Ramos (cell line): ENCODE results near the gene APOBEC3A.

Source experiments
- in situ Hi-C: fragments of 300-500 bp; cut with MboI; formaldehyde crosslinking; loops from one replicate; pipeline ENCODE4 v1.14.3; 2022; ENCODE audit warnings: low sequenced_read_pairs; ENCODE audit not compliant: unreplicated experiment

Gene APOBEC3A

DNA sequence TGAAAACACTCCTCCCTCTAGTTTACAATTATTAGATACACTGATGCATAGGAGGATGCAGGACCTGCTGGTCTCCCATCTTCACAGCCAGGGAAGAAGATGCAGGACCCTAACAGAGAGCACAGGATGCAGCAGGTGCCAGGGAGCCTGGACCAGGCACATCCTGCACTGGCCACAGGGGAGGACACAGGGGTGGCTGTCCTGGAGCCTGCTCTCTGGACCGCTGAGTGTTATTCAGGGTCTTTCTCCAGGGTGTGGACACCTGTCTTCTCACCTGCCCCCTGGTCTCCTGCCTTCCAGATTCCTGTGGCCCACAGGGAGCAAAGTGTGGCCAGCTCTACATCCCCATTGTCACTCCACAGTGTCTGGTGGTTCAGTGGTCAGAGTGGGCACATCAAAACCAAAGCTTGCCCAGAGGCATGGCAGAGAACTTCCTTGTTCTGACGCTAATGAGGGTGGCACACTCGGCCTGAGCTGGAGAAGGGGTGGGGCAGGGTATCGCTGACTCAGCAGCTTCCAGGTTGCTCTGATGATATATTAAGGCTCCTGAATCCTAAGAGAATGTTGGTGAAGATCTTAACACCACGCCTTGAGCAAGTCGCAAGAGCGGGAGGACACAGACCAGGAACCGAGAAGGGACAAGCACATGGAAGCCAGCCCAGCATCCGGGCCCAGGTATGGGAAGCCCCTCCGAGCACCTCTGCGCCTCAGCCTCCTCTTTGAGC lies at the start of gene APOBEC3A:
TSS of gene APOBEC3A (plus strand) at position 564 of the 725 bp plus-strand sequence. CDS start at position 647, 83 bp downstream.
- in situ Hi-C loops: no loop called here

DNA sequence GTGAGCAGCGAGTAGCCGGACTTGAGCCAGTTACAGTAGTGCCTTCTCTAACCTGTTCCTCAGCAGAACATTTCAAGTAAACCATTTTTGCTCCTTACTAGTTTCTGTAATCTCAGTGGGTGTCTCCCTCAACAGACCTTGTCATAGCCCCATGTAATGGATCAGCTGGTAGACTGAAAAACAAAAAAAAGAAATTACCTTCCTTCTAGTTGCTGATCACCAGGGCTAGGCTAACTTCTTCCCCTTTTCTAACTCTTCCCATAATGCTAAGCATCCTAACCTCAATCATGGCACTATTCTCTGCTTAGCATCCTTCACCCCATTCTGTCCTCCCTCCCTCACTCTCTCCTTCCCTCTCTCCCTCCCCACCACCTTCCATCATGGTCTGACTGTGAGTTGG lies 49.6 kb upstream of the APOBEC3A start:
- in situ Hi-C loops: no loop called here

DNA sequence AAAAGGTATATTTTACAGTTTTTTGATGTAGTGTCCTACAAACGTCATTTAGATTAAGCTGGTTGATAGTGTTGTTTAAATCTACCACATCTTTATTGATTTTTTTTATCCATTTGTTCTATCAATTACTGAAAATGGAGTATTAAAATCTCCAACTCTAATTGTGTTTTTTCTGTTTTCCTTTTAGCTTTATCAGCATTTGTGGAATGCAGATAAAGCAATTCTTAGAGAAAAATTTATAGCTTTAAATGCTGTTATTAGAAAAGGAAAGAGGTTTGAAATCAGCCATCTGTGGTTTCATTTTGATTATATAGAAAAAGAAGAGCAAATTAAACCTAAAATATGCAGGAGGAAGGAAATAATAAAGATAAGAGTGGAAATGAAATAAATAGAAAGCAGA lies 46.0 kb upstream of the APOBEC3A start:
- in situ Hi-C loops: no loop called here

DNA sequence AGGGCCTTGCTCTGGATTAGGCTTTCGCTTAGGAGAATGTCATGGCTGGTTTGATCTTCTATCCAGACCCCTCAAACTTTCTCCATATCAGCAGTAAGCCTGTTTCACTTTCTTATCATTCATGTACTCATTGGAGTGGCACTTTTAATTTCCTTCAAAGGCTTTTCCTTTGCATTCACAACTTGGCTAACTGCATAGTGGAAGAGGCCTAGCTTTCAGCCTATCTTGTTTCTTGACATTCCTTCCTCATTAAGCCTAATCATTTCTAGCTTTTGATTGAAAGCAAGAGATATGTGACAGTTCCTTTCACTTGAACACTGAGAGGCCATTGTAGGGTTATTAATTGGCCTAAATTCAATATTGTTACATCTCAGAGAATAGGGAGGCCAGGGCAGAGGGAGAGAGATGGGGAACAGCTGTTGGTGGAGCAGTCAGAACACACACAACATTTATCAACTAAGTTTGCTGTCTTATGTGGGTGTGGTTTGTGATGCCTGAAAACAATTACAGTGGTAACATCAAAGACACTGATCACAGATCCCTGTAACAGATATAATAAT lies 37.7 kb upstream of the APOBEC3A start:
- in situ Hi-C loops: no loop called here

DNA sequence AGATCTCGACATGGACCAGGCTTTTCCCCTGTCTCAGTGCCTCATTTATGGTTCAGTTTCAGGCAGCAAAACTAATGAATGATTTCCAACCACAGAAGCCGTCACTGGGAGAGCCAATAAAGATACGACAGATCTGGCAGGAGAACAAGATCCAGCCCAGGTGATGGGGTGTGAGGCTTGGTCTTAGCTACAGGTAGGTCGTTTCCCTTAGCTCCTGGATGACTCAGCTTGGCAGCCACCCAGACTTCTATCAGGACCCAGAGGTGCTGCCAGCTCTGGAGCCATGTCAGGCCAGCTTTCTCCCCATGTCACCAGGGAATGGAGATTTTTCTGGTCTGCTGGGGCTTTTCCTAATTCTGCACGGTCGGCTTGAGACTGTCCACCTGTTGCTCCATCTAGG lies 36.3 kb upstream of the APOBEC3A start:
- in situ Hi-C loops: no loop called here

DNA sequence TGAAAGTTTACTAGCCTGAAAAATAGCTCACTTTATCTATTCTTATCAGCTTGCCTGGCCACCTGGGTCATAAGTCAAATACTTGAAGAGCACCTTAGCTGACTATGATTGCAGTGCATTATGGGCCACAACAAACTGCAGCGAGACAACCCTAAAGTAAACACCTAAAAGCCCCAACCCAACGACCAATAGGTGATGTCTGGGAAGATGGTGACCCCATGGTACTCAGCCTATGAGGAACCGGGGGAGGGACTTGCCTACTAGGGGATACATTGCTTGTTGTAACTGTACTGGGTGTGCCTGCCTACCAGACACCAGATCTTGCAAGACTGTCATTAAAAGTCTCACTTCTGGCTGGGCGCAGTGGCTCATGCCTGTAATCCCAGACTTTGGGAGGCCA lies 35.6 kb upstream of the APOBEC3A start:
- in situ Hi-C loops: no loop called here

DNA sequence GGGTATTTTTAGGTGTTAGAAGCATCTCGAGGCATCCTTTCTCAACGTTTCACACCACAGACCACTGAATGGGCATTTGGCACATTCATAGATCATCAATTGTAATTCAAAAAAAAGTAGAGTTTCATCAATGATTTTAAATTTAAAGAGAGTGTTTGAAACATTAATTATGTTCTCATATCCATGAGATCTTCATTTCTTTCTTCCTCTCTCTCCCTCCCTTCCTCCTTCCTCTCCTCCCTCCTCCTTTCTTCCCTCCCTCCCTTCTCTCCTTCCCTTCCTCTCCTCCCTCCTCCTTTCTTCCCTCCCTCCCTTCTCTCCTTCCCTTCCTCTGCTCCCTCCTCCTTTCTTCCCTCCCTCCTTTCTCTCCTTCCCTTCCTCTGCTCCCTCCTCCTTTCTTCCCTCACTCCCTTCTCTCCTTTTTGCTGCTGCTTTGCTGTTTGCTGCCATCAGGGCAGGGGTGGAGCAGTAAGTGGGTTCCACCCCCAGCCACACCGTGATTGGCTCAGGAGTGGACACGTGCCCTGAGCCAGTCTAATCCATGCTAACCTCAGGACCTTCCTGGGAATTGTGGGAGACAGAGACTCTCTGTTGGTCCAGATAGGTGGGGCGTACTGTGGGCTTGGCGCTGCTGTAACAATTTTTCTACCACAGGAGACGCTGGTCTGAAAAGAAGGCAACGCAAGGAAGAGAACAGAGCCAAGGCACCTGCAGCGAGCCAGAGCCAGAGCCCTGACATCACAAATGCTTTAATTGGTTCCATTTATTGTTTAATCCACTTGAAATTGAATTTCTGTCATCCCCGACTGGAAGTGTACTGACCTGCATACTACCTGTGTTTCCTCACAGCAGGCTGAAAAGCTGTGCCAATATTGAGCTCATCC lies 33.7 kb upstream of the APOBEC3A start:
- in situ Hi-C loops: no loop called here

DNA sequence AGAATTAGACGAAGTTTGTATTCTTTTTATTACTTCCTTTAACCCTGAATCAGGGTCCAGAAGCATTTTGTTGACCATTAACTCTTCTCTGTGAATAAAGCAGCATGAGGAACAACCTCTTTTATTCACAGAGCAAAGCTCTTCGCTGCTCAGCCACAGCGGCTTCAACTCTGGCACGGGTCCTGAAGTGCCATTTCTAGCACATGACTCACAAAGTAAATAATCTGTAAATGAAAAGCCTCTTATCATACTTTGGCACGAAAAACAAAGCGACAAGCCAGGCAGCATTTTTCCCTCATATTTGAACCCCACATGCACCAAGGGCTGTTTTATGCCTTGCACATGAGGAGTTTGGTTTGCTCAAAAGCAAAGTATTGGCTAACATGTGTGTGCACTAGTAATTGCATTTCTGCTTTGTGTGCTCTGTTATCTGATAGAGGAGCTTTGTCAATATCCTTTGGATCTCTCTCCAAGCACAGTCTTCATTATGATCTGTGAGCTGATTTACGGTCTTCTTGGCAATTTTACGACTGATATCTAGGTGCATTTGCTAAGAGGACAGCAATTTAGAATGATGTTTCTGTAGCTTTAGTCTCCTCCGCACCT lies 33.0 kb upstream of the APOBEC3A start:
- in situ Hi-C loops: no loop called here

DNA sequence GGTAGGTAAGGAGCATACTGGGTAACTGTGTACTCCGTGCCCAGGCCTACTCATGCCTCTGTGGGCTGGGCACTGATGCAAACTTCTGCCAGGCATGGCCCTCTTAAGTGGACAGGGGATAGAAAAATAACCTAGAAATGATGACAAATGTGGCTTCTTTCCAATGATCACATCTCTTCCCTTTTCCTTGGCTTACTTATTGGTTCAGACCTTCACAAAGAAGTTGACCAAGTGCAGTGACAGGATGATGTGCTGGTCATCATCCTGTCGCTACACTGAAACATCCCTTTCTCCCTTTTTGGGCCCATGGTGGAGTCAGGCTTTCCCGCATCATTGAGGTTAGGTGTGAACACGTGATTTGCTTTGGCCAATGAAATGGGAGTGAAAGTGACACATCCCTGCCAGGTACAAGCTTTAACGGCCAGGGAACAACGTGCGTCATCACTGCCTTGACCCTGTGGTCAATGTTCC lies 31.8 kb upstream of the APOBEC3A start:
- in situ Hi-C loops: loop anchor here (5.0 kb wide), 1 partner anchor 42 kb away; no protein-coding TSS in a partner anchor

DNA sequence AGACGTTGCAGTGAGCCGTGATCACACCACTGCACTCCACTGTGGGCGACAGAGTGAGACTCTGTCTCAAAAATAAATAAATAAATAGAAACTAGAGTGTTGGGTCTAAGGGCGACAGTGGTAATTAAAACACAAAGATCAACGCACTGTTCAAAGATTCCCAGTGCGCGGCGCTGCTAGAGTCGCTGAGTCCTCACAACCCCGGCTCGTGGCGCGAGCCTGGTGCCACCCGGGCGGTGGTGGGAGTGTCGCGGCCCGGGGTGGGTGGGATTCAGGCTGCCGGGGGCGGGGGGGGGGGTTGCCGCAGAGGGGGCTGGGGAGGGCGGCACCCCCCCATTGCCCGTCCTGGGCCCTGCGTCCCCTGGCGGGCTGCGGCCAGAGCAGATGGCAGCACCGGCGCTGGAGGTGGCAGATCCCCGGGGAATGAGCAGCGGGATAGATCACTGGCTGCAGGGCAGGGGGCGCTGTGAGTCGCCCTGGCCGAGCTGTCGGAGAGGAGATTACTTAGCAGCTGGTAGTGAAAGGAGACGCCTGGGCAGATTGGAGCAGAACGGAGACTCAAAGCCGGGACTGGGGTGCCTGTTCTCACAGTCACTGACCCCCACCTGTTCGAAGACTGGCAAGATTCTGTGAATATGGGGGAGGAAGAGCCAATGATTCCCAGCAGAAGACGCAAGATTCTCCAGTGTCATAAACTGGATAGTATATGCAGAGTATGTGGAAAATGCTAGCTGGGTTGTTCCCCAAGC lies 30.2 kb upstream of the APOBEC3A start:
- in situ Hi-C loops: loop anchor here (5.0 kb wide), 1 partner anchor 40 kb away; no protein-coding TSS in a partner anchor

DNA sequence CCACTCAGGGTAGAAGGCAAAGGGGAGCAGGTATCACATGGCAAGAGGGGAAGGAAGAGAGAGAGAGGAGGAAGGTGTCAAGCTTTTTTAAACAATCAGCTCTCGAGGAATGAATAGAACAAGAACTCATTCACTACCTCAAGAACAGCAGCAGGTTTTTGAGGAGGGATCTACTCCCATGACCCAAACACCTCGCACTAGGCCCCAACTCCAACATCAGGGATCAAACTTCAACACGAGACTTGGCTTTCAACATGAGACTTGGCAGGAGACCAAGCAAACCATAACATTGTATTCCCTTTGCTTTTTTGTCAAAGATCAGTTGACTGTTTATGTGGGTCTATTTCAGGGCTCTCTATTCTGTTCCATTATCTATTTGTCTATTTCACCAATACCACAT lies 26.9 kb upstream of the APOBEC3A start:
- in situ Hi-C loops: no loop called here

DNA sequence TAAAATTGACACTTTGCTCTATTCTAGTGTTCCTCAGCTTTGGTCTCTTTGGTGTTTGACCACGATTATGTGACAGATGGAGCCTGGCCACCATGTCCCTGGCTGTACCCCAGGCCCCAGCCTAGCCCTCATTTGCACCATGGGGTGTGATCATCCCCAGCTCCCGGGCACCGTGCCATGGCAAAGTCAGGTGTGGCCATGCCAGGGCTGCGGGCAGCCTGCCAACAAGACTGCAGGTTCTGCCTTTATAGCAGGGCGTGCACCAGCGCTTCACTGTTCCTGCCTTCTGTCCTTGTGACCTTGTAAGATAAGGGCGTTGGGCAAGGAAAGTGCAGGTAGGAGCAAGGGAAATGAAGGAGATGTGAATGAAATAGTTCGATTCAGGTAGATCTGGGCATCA lies 22.4 kb upstream of the APOBEC3A start:
- in situ Hi-C loops: no loop called here

DNA sequence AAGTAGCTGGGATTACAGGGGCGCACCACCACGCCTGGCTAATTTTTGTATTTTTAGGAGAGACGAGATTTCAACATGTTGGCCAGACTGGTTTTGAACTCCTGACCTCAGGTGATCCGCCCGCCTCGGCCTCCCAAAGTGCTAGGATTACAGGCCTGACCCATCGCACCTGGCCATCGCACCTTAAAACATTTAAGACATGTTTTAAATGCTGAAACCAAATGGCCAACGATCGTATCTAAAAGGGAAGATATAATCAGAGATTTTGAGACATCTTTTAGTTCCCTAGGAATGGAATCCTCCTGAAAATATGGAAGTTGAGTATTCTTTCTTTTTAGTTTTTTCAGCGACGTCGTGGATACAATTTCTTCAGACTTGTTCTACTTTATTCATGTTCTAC lies 21.8 kb upstream of the APOBEC3A start:
- in situ Hi-C loops: no loop called here

DNA sequence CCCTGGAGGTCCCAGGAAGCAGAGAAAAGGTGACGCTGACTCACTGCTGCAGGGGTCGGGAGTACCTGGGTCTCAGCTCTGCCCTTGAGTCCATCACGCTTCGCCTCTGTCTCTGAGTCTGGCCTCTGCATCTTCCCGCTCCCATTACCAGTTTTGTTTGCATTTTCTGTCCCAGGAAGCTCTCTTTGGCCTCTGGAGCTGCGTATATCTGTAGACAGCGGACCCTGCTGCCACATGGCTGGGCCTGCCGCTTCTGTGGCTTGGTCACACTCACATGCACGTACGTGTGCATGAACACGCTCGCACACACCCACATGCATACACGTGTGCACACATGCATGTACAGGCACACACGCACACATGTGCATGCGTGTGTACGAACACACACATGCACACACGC lies 20.8 kb upstream of the APOBEC3A start:
- in situ Hi-C loops: no loop called here

DNA sequence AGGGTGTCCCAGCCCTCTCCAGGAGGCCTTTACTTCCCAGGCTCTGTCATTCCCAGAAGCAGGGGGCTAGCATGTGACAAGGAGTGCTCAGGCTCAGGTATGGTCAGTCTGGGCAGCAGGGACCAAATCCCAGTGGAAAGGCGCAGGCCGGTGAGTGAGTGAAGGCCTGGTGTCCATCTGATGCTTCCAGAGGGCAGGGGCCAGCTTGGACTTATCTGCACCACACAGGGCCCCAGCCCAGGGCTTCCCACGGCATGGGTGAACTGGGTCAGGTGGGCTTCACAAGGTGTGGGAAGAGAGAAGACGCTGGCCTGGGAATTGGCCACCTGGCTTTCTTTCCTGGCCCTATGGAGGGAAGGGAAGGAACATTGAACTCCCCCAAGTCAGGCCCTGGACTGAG lies 20.4 kb upstream of the APOBEC3A start:
- in situ Hi-C loops: no loop called here

DNA sequence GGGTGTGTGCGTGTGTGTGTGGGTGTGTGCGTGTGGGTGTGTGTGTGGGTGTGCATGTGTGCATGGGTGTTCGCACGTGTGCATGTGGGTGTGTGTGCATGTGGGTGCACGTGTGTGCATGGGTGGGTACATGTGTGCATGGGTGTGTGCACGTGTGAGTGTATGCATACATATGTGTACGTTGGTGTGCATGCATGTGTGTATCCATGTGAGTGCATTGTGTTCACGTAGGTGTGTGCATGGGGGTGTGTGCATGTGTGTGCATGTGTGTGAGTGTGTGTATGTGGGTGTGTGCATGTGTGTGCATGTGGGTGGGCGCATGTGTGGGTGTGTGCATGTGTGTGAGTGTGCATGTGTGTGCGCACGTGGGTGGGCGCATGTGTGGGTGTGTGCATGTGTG lies 19.9 kb upstream of the APOBEC3A start:
- in situ Hi-C loops: no loop called here

DNA sequence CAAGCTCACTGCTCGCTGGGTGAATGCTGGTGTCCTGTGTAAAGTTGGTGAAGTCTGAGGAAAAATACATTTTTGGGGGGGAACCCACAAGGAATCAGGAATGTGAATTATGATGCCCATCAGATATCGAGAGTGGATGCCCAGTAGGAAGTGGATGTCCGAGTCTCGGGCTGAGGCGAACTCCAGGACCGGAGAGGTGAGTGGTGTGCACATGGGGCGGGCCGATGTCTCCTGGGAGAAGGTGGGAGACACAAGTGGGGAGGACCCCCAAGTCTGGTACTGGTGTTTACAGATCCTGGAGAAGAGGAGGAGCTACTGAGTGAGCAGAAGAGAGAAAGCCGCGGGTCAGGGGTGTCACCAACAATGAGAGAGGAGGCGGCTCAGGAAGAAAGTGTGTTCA lies 19.2 kb upstream of the APOBEC3A start:
- in situ Hi-C loops: no loop called here

DNA sequence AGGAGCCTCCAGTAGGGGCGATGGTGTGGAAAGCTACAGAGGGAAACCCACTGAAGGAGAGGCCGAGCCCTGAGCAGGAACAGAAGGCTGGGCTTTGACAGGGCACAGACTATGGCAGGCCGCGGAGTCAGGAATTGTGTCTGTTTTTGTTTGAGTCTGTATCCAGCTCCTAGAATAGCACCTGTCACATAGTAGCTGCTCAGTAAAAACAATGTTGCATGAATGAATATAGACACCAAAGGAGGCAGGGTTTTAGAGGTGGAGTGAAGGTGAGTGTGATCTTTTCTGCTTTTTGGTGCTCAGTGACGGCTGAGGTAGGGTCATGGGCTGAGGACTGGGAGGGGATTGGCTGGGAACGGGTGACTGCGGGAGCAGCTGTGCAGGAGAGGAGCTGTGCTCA lies 18.5 kb upstream of the APOBEC3A start:
- in situ Hi-C loops: no loop called here

DNA sequence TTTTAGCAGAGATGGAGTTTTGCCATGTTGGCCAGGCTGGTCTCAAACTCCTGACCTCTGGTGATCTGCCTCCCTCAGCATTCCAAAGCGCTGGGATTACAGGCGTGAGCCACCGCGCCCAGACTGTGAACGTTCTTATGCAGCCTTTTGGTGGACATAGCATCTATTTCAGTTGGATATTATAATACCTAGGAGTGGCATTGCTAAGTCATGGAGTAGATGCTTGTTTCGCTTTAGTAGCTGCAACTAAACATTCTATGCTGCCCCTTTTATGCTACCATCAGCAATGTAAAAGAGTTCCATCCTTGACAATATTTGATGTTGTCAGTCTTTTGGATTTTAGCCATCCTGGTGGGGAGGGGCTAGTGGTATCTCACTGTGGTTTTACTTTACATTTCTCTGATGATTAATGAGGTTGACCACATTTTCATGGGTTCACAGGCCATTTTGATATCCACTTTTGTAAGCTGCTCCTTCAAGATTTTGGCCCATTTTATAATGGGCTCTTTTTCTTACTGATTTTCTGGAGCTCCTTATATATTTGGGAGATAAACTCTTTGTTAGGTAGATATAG lies 16.5 kb upstream of the APOBEC3A start:
- in situ Hi-C loops: no loop called here
